ES-I3 (cell line): ENCODE measurements around the gene LRRC4C.

ENCODE experiments used
- H3K36me3 ChIP-seq: 2 replicates; pipeline ENCODE4 v1.6.1; 2013; ENCODE audit warnings: mild to moderate bottlenecking, low read length, control low read depth, moderate library complexity; ENCODE audit not compliant: insufficient read depth
- H3K4me1 ChIP-seq: 2 replicates; pipeline ENCODE4 v1.6.1; 2013; ENCODE audit warnings: mild to moderate bottlenecking, control low read depth, low read length; ENCODE audit not compliant: insufficient read depth
- H3K9ac ChIP-seq: 2 replicates; pipeline ENCODE4 v1.6.1; 2013; ENCODE audit warnings: low read depth, mild to moderate bottlenecking, low read length, moderate library complexity
- H3K9me3 ChIP-seq: 2 replicates; pipeline ENCODE4 v1.6.1; 2013; ENCODE audit warnings: mild to moderate bottlenecking, low read length, moderate library complexity; ENCODE audit not compliant: control insufficient read depth, insufficient read depth

LRRC4C gene

GRCh38 chr11:41451011-41451410 lies 8.4 kb downstream of the LRRC4C start:
- Histone ChIP-seq H3K9ac (no peak overlapping the region), H3K9me3 (no peaks in the 10 kb centered on the region), H3K36me3 (no peaks in the 10 kb centered on the region), H3K4me1 (peaks cover 4% of the 10 kb centered on the region)

- no peaks in the 10 kb centered on the region for H3K4me1 ChIP-seq
- H3K9ac ChIP-seq: no peak overlapping the region
- no peaks in the 10 kb centered on the region for H3K9me3 ChIP-seq
- no peaks in the 10 kb centered on the region for H3K36me3 ChIP-seq
These were observed 9.9 kb downstream of the LRRC4C start for GRCh38 chr11:41449483-41450050.

GRCh38 chr11:41446566-41446965 lies 12.9 kb downstream of the LRRC4C start:
- Histone ChIP-seq H3K36me3 (no peaks in the 10 kb centered on the region), H3K9ac (no peak overlapping the region), H3K9me3 (no peaks in the 10 kb centered on the region), H3K4me1 (no peaks in the 10 kb centered on the region)

- H3K4me1 ChIP-seq: no peaks in the 10 kb centered on the region
- H3K36me3 ChIP-seq: no peaks in the 10 kb centered on the region
- H3K9ac ChIP-seq: no peak overlapping the region
- no peaks in the 10 kb centered on the region for H3K9me3 ChIP-seq
These were observed 13.3 kb downstream of the LRRC4C start for GRCh38 chr11:41446107-41446506.

GRCh38 chr11:41437006-41437490 lies 22.4 kb downstream of the LRRC4C start:
- Histone ChIP-seq H3K9ac (no peak overlapping the region), H3K36me3 (no peaks in the 10 kb centered on the region), H3K9me3 (no peaks in the 10 kb centered on the region), H3K4me1 (no peaks in the 10 kb centered on the region)

- Histone ChIP-seq H3K4me1 (no peaks in the 10 kb centered on the region), H3K9ac (no peak overlapping the region)
These were observed 23.9 kb downstream of the LRRC4C start for GRCh38 chr11:41435531-41435930.

GRCh38 chr11:41431784-41432183 lies 27.7 kb downstream of the LRRC4C start:
- no peak overlapping the region for H3K9ac ChIP-seq

More at GRCh38 chr11:41435531-41435930, 23.9 kb downstream of the LRRC4C start:
- Histone ChIP-seq H3K36me3 (no peaks in the 10 kb centered on the region), H3K9me3 (no peaks in the 10 kb centered on the region)

GRCh38 chr11:41419901-41420300 lies 39.6 kb downstream of the LRRC4C start:
- Histone ChIP-seq H3K9me3 (no peaks in the 10 kb centered on the region), H3K4me1 (peaks cover 4% of the 10 kb centered on the region; the same call in 1 of the 2 replicates), H3K9ac (no peak overlapping the region), H3K36me3 (no peaks in the 10 kb centered on the region)

More at GRCh38 chr11:41431784-41432183, 27.7 kb downstream of the LRRC4C start:
- Histone ChIP-seq H3K4me1 (no peaks in the 10 kb centered on the region; the same call in 1 of the 2 replicates), H3K9me3 (no peaks in the 10 kb centered on the region), H3K36me3 (no peaks in the 10 kb centered on the region)

- Histone ChIP-seq H3K4me1 (peaks cover 6% of the 10 kb centered on the region; the same call in 1 of the 2 replicates), H3K9me3 (no peaks in the 10 kb centered on the region), H3K36me3 (no peaks in the 10 kb centered on the region), H3K9ac (no peak overlapping the region)
These were observed 44.5 kb downstream of the LRRC4C start for GRCh38 chr11:41414771-41415440.

- Histone ChIP-seq H3K36me3 (no peaks in the 10 kb centered on the region), H3K9ac (no peak overlapping the region), H3K4me1 (peaks cover 6% of the 10 kb centered on the region; the same call in 1 of the 2 replicates), H3K9me3 (no peaks in the 10 kb centered on the region)
These were observed 45.6 kb downstream of the LRRC4C start for GRCh38 chr11:41413843-41414242.

- no peaks in the 10 kb centered on the region for H3K9me3 ChIP-seq
- no peaks in the 10 kb centered on the region for H3K4me1 ChIP-seq
- H3K36me3 ChIP-seq: no peaks in the 10 kb centered on the region
- H3K9ac ChIP-seq: no peak overlapping the region
These were observed 53.6 kb downstream of the LRRC4C start for GRCh38 chr11:41405812-41406211.

- H3K4me1 ChIP-seq: no peaks in the 10 kb centered on the region
- H3K9me3 ChIP-seq: no peaks in the 10 kb centered on the region
- no peak overlapping the region for H3K9ac ChIP-seq
- no peaks in the 10 kb centered on the region for H3K36me3 ChIP-seq
These were observed 55.3 kb downstream of the LRRC4C start for GRCh38 chr11:41404109-41404508.

GRCh38 chr11:41403458-41403857 lies 56.0 kb downstream of the LRRC4C start:
- H3K4me1 ChIP-seq: no peaks in the 10 kb centered on the region
- no peaks in the 10 kb centered on the region for H3K36me3 ChIP-seq
- H3K9me3 ChIP-seq: no peaks in the 10 kb centered on the region
- H3K9ac ChIP-seq: no peak overlapping the region

GRCh38 chr11:41400819-41401382 lies 58.6 kb downstream of the LRRC4C start:
- Histone ChIP-seq H3K9me3 (no peaks in the 10 kb centered on the region), H3K9ac (no peak overlapping the region)

GRCh38 chr11:41400124-41400523 lies 59.3 kb downstream of the LRRC4C start:
- peaks cover 14% of the 10 kb centered on the region for H3K4me1 ChIP-seq

More at GRCh38 chr11:41400819-41401382, 58.6 kb downstream of the LRRC4C start:
- peaks cover 8% of the 10 kb centered on the region; the same call in 1 of the 2 replicates for H3K4me1 ChIP-seq
- H3K36me3 ChIP-seq: no peaks in the 10 kb centered on the region

More at GRCh38 chr11:41400124-41400523, 59.3 kb downstream of the LRRC4C start:
- Histone ChIP-seq H3K9ac (no peak overlapping the region), H3K9me3 (no peaks in the 10 kb centered on the region), H3K36me3 (no peaks in the 10 kb centered on the region)
